GM23248 (cell line): Measurements from ENCODE around the gene GUCA1A.

ENCODE experiments used
- EZH2 ChIP-seq: fragments of 200-600 bp; sonication (generic); IDR thresholded peaks from 2 replicates; pipeline ENCODE4 v1.6.1; 2018; ENCODE audit warnings: antibody characterized with exemption, mild to moderate bottlenecking; ENCODE audit not compliant: insufficient read depth, poor library complexity, severe bottlenecking
- EZH2phosphoT487 ChIP-seq: fragments of 200-600 bp; sonication (generic); IDR thresholded peaks from 2 replicates; pipeline ENCODE4 v1.6.1; 2018; ENCODE audit warnings: antibody characterized with exemption, moderate library complexity, mild to moderate bottlenecking, low read depth; ENCODE audit not compliant: insufficient read depth

GRCh38 chr6:42159431-42160024 is 13.6 kb upstream of the GUCA1A start:
- TF ChIP-seq EZH2phosphoT487: no peak
- TF ChIP-seq EZH2: no peak
